KMS-11 (cell line): Measurements from ENCODE around the gene MACROD2.

Source experiments
- H2AFZ ChIP-seq: fragments of 200-600 bp; sonication (generic); 2 replicates; pipeline ENCODE4 v1.6.1; 2016; ENCODE audit warnings: antibody characterized with exemption, mixed run types, low read depth
- H3K27ac ChIP-seq: fragments of 200-600 bp; sonication (generic); 2 replicates; pipeline ENCODE4 v1.6.1; 2016; ENCODE audit warnings: mild to moderate bottlenecking, mixed run types
- H3K27me3 ChIP-seq: fragments of 200-600 bp; sonication (generic); 2 replicates; pipeline ENCODE4 v1.6.1; 2017; ENCODE audit warnings: mild to moderate bottlenecking, low read depth, mixed run types, moderate library complexity; ENCODE audit not compliant: insufficient read depth
- H3K36me3 ChIP-seq: fragments of 200-600 bp; sonication (generic); 2 replicates; pipeline ENCODE4 v1.6.1; 2017; ENCODE audit warnings: mild to moderate bottlenecking, mixed run types; ENCODE audit not compliant: insufficient read depth
- H3K4me1 ChIP-seq: fragments of 200-600 bp; sonication (generic); 2 replicates; pipeline ENCODE4 v1.6.1; 2016; ENCODE audit warnings: mild to moderate bottlenecking, low read depth, mixed run types; ENCODE audit not compliant: poor library complexity, severe bottlenecking
- H3K4me2 ChIP-seq: fragments of 200-600 bp; sonication (generic); 2 replicates; pipeline ENCODE4 v1.7.0; 2016; ENCODE audit warnings: mild to moderate bottlenecking, mixed run types
- H3K4me3 ChIP-seq: fragments of 200-600 bp; sonication (generic); IDR thresholded peaks from 2 replicates; pipeline ENCODE4 v1.6.1; 2017; ENCODE audit warnings: low read depth, low read length, mixed read lengths; ENCODE audit not compliant: insufficient read depth
- H3K79me2 ChIP-seq: fragments of 200-600 bp; sonication (generic); 2 replicates; pipeline ENCODE4 v1.6.1; 2016; ENCODE audit warnings: low read depth, mixed run types; ENCODE audit not compliant: insufficient read depth
- H3K9ac ChIP-seq: fragments of 200-600 bp; sonication (generic); 2 replicates; pipeline ENCODE4 v1.6.1; 2016; ENCODE audit warnings: mild to moderate bottlenecking, mixed run types
- H4K20me1 ChIP-seq: fragments of 200-600 bp; sonication (generic); 2 replicates; pipeline ENCODE4 v1.6.1; 2016; ENCODE audit warnings: mild to moderate bottlenecking, mixed run types; ENCODE audit not compliant: insufficient read depth
- CTCF ChIP-seq: fragments of 200-600 bp; sonication (generic); conservative IDR thresholded peaks from 2 replicates; pipeline ENCODE4 v1.6.1; 2017; ENCODE audit warnings: low read depth, mild to moderate bottlenecking, antibody characterized with exemption, low read length, moderate library complexity, mixed read lengths

Gene MACROD2

DNA sequence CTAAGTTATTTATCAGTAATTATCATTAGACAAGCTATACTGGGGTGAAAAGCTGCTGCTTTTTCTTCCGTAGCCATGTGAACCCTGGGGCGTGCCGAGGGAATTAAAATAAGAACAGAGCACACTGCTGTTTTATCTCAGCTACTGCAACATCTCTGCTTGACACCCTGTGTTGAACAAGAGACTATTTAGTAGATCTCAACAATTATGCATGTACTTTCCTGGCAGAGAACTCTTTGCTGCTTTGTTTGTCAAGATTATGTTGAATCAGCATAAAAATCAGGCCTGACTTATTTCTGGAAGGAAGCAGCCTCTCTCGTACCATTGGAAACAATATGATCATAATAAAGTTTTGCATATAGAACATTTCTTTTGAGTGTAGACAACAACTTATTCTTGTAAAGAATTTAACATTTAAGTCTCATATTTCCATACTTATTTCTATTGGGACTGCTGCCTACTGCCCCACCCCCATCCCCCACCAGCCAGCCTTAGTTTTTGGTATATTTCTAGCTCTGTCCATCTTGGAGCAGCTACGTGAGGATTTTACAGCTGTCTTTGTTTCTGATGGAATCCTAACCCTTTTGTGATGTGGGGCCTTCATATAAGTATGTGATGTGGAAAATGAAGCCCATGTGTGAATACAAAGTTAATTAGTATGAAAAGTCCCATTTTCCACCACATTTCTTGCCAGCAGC, 1566.5 kb downstream of the MACROD2 start:
- no peak for TF ChIP-seq CTCF
- Histone ChIP-seq H3K9ac (no peak overlapping the region), H3K4me1 (no peaks in the 10 kb centered on the region), H3K27me3 (no peaks in the 10 kb centered on the region), H3K4me2 (no peak overlapping the region), H3K4me3 (no peak overlapping the region), H2AFZ (no peak overlapping the region), H3K27ac (no peak overlapping the region), H4K20me1 (no peaks in the 10 kb centered on the region), H3K36me3 (no peaks in the 10 kb centered on the region), H3K79me2 (no peaks in the 10 kb centered on the region)

GRCh38 chr20:15563836-15564235, 1568.5 kb downstream of the MACROD2 start:
- Histone ChIP-seq H3K4me1 (no peaks in the 10 kb centered on the region), H3K4me3 (no peak overlapping the region), H3K9ac (no peak overlapping the region), H3K27me3 (no peaks in the 10 kb centered on the region), H3K27ac (no peak overlapping the region), H3K4me2 (no peak overlapping the region), H2AFZ (no peak overlapping the region), H3K36me3 (no peaks in the 10 kb centered on the region), H4K20me1 (no peaks in the 10 kb centered on the region), H3K79me2 (no peaks in the 10 kb centered on the region)
- no peak for TF ChIP-seq CTCF

GRCh38 chr20:15564981-15565380, 1569.7 kb downstream of the MACROD2 start:
- Histone ChIP-seq H3K27me3 (no peaks in the 10 kb centered on the region), H3K4me1 (no peaks in the 10 kb centered on the region), H3K36me3 (no peaks in the 10 kb centered on the region), H3K79me2 (no peaks in the 10 kb centered on the region), H3K4me3 (no peak overlapping the region), H4K20me1 (no peaks in the 10 kb centered on the region), H3K9ac (no peak overlapping the region), H2AFZ (no peak overlapping the region), H3K4me2 (no peak overlapping the region), H3K27ac (no peak overlapping the region)
- TF ChIP-seq CTCF = no peak

GRCh38 chr20:15565786-15566185, 1570.5 kb downstream of the MACROD2 start:
- Histone ChIP-seq H3K27me3 (no peaks in the 10 kb centered on the region), H3K79me2 (no peaks in the 10 kb centered on the region), H4K20me1 (no peaks in the 10 kb centered on the region), H3K9ac (no peak overlapping the region), H3K36me3 (no peaks in the 10 kb centered on the region), H2AFZ (no peak overlapping the region), H3K4me3 (no peak overlapping the region), H3K4me1 (no peaks in the 10 kb centered on the region), H3K27ac (no peak overlapping the region), H3K4me2 (no peak overlapping the region)
- TF ChIP-seq CTCF = no peak
